AG09319 (cell line): ENCODE measurements around the gene PABPN1L.

Source experiments
- DNase-seq: peaks from one replicate; pipeline ENCODE4 v3.0.0-alpha.2; 2010; ENCODE audit warnings: low read depth; ENCODE audit errors: extremely low read depth
- TF ChIP-seq, protein P1 (sequence below): IDR thresholded peaks from 2 replicates; pipeline ENCODE4 v1.5.1; 2011; ENCODE audit warnings: low read depth, mild to moderate bottlenecking, inconsistent platforms, low read length, moderate library complexity

PABPN1L gene

DNA sequence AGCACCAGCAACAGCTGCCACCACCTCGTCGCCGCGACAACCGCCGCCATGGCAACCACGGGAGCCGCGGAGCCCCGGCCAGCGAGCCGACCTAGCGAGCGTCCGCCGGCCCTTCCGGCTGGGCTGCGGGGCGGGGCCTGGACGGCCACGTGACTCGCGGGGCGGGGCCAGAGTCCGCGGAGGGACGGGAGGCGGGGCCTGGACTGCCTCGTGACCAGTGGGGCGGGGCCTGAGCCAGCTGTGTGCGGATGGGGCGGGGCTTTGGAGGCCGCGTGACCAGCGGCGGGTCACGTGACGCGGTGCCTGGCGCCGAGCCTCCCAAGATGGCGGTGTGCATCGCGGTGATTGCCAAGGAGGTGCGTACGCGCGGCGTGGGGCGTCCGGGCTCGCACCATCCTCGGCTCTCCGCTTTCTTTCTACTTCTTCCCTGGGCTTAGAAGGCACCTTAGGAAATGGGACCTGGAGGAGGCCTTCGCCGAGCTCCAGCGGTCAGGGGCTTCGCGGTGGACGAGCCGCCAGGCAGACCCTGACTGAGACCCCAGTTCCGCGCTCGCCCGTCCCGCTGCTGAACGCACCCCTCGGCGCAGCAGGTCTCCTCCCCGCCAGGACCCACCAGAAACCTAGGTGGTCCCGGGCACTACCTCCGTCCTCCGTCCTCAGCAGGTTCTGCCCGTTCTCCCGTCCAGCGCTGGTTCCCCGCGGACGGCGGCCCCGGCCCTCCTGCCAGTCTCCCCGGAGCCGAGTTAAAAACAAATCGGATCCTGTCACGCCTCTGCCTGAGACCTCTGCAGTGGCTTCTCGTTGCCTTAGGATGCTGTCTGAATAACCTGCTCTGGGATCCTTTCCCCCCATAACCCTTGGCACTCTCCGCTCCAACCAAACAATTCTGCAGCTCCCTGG lies 9.4 kb downstream of the PABPN1L start, which contains the start of the genes GALNS and TRAPPC2L:
Gene GALNS (minus strand): TSS at position 120 of the 900 bp plus-strand sequence. CDS start 70 bp downstream, at position 50.
Gene TRAPPC2L (plus strand): TSS at position 300 of the 900 bp plus-strand sequence. CDS start 24 bp downstream, at position 324.
- TF ChIP-seq, protein P1, sequence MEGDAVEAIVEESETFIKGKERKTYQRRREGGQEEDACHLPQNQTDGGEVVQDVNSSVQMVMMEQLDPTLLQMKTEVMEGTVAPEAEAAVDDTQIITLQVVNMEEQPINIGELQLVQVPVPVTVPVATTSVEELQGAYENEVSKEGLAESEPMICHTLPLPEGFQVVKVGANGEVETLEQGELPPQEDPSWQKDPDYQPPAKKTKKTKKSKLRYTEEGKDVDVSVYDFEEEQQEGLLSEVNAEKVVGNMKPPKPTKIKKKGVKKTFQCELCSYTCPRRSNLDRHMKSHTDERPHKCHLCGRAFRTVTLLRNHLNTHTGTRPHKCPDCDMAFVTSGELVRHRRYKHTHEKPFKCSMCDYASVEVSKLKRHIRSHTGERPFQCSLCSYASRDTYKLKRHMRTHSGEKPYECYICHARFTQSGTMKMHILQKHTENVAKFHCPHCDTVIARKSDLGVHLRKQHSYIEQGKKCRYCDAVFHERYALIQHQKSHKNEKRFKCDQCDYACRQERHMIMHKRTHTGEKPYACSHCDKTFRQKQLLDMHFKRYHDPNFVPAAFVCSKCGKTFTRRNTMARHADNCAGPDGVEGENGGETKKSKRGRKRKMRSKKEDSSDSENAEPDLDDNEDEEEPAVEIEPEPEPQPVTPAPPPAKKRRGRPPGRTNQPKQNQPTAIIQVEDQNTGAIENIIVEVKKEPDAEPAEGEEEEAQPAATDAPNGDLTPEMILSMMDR, result no peak
- peak; percentile 88 for DNase-seq

DNA sequence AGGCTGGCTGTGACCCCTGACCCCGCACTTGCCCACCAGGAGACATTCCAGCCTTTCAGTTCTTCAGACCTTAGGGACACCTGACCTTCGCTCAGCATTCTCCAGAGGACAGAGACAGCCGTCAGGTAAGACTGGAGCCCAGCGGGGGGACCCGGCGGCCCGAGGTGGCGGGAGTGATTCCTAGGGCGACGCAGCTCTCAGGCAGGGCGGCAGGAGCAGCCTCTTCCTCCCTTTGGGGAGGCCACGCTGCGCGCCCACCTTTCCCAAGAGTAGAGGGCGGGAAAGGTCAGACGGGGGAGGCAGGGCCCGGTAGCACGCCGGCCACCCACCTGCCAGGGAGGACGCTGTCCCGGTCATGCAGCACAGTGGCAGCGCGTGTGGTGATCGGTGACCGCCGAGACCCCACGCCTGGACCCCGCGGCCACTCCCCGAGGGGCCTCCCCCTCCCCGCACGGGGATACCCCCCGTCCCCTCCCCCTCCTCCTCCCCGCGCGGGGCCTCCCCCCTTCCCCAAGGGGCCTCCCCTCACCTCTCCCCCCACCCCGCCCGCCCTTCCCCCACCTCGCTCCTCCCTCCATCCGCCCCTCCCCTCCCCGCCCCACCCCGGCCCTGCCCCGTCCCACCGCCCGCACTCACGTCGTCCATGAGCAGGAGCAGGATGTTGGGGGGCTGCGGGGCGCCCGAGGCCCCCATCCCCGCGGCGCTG lies 10.2 kb downstream of the PABPN1L start:
- TF ChIP-seq, protein P1, result no peak
- DNase-seq, result no peak

DNA sequence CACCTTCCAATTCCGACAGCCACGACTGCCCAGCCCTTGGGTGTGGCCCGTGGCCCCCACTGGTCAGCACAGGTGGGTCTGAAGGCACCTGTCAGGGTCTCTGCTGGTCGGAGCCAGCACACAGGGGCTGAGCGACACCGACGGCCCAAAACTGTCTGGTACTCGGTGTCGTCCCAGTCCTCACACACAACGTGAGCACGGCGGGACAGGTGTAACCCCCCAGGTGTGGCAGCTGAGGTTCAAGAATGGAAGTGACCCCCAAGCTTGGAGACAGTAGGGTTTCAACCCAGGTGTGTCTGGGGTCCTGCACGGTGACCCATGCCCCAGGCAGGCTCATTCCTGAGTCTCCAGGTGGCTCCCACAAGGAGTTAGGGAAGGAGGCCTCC lies 10.7 kb downstream of the PABPN1L start:
- DNase-seq, result no peak
- TF ChIP-seq, protein P1, result no peak

GRCh38 chr16:88855176-88855575 lies 11.3 kb downstream of the PABPN1L start:
- TF ChIP-seq, protein P1, result no peak
- DNase-seq, result no peak

DNA sequence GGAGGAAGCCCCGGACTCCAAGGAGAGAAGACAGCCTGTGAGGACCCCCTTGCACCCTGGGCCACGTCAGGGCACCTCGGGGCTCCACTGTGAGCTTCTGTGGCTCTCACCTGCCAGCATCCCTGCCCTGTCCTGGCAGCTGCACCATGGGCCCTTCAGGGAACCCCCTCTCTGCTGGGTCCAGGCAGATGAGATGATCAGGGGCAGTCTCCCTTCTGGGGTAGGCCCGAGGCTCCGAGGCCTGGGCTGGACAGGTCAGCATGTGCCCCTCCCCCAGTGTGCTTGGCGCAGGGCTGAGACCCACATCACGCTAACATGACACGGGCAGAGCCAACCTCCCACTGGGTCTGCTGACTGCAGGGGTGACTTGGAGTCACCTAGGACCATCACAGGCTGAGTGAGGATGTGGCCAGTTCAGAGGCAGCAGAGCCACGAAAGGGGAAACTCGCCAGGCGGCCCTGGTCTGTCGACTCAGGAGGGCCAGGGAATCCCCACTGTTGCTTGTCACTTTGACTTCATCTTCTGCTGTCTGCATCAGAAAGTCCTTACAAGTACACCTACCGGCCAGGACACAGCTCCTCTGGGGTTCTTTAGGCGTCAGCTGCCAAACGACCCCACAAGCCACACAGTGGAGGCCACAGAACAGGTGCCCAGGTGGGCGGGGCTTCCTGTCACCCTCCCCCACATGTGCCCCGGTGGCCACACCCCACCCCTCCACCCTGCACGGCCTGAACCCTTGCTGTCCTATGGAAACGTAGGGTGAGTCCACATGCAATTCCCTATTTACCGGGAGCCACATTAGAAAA lies 12.0 kb downstream of the PABPN1L start:
- TF ChIP-seq, protein P1, result no peak
- DNase-seq, result no peak

- TF ChIP-seq, protein P1, result no peak
- DNase-seq, result no peak
Observed at GRCh38 chr16:88853325-88853941, 13.0 kb downstream of the PABPN1L start.
